HepG2 (cell line): ENCODE data around the gene KTI12. TPM values are rescaled to one million over a fixed set of nuclear protein-coding genes. Genes with fewer than 3 reads are reported as not detected.
"Not testable (repeated sequence)": the region's sequence is repeated elsewhere in the genome, so short reads cannot be mapped to it uniquely, and the experiment has no call there.

Experiments used
- ATAC-seq: fragments of 200-7000 bp; cut with Tn5 transposase; 3 replicates; pipeline ENCODE4 v1.9.1; 2020; ENCODE audit warnings: mild to moderate bottlenecking, moderate library complexity
- BruUV-seq: library from RNA; stranded (reverse); fragments of 400-500 nt; replicated peaks from 2 replicates; lab custom pipeline; 2021; lab: Mats Ljungman, UMichigan
- CTCF ChIA-PET: fragments of 300-600 bp; formaldehyde crosslinking; extraction: SDS; loops from one replicate; lab custom pipeline; 2021; ENCODE audit warnings: low total read pairs, inconsistent platforms, low intra/inter-chr PET ratio; lab: Yijun Ruan, JAX
- POLR2A ChIA-PET: fragments of 350-600 bp; sonication (Branson Sonifier 250); formaldehyde crosslinking; loops from one replicate; lab custom pipeline; 2020; ENCODE audit warnings: antibody characterized with exemption, inconsistent platforms; lab: Yijun Ruan, JAX
- DNase-seq: peaks from one replicate; pipeline ENCODE4 v3.0.0-alpha.2; 2015; ENCODE audit warnings: low spot score
- FAIRE-seq: peaks from 3 replicates; lab custom pipeline; 2011; peaks lifted over from hg19 to GRCh38; lab: Jason Lieb, UNC
- H2AFZ ChIP-seq: one replicate; pipeline ENCODE4 v1.6.1; 2011; ENCODE audit warnings: low read length, inconsistent platforms
- H3K27ac ChIP-seq: fragments of 300-600 bp; 3 replicates; pipeline ENCODE4 v1.8.0; 2011; ENCODE audit warnings: mixed run types, mild to moderate bottlenecking, mixed read lengths, low read length, inconsistent platforms; ENCODE audit not compliant: insufficient read depth; ENCODE audit errors: extremely low read length
- H3K27me3 ChIP-seq, 2 experiments: fragments of 200-600 bp in 1 of 2; 2 replicates in 1 of 2; 3 replicates in 1 of 2; pipeline versions ENCODE4 v1.6.0 to v1.8.0; 2011; ENCODE audit warnings: low read length in 2 of 2, mild to moderate bottlenecking in 2 of 2, moderate library complexity in 2 of 2, inconsistent platforms in 1 of 2; ENCODE audit not compliant: insufficient read depth in 2 of 2, control insufficient read depth in 1 of 2
- H3K36me3 ChIP-seq, 2 experiments: fragments of 200-600 bp in 1 of 2; replicated peaks in 1 of 2; 2 replicates in 1 of 2; 3 replicates in 1 of 2; pipeline versions ENCODE4 v1.5.1 to v1.8.0; 2011; ENCODE audit warnings: low read length in 2 of 2, inconsistent platforms in 1 of 2; ENCODE audit not compliant: insufficient read depth in 2 of 2, control insufficient read depth in 1 of 2
- H3K4me1 ChIP-seq: 2 replicates; pipeline ENCODE4 v1.5.1; 2012; ENCODE audit warnings: low read length, inconsistent platforms; ENCODE audit not compliant: insufficient read depth
- H3K4me2 ChIP-seq: 2 replicates; pipeline ENCODE4 v1.6.0; 2011; ENCODE audit warnings: low read depth, low read length, inconsistent platforms
- H3K4me3 ChIP-seq, 3 experiments: fragments of 200-600 bp in 1 of 3; sonication (generic), shearing (Covaris generic) in 1 of 3; replicated peaks in 1 of 3; 2 replicates each; pipeline ENCODE4 v1.5.1; 2011 to 2016; ENCODE audit warnings: low read length in 3 of 3, inconsistent platforms in 2 of 3, low read depth in 2 of 3, mild to moderate bottlenecking in 2 of 3, control low read depth in 1 of 3, mixed read lengths in 1 of 3; ENCODE audit not compliant: insufficient read depth in 1 of 3
- H3K79me2 ChIP-seq: one replicate; pipeline ENCODE4 v1.6.1; 2011; ENCODE audit warnings: low read length, inconsistent platforms; ENCODE audit not compliant: insufficient read depth
- H3K9ac ChIP-seq: 2 replicates; pipeline ENCODE4 v1.6.0; 2011; ENCODE audit warnings: mild to moderate bottlenecking, low read depth, low read length, inconsistent platforms; ENCODE audit not compliant: insufficient read depth
- H3K9me3 ChIP-seq: 2 replicates; pipeline ENCODE4 v1.5.1; 2012; ENCODE audit warnings: mild to moderate bottlenecking, low read length
- H4K20me1 ChIP-seq: 2 replicates; pipeline ENCODE4 v1.6.0; 2011; ENCODE audit warnings: inconsistent platforms, mild to moderate bottlenecking, low read length, moderate library complexity; ENCODE audit not compliant: insufficient read depth
- JDP2 ChIP-seq: sonication (generic); formaldehyde crosslinking; IDR thresholded peaks from 2 replicates; pipeline ENCODE4 v1.8.1; 2022; ENCODE audit warnings: missing genetic modification reagents, borderline replicate concordance
- LBX2 ChIP-seq: sonication (generic); formaldehyde crosslinking; IDR thresholded peaks from 2 replicates; pipeline ENCODE4 v1.5.0; 2020; ENCODE audit warnings: missing genetic modification reagents, mild to moderate bottlenecking, borderline replicate concordance
- MAFK ChIP-seq, 2 experiments: IDR thresholded peaks in 1 of 2; conservative IDR thresholded peaks in 1 of 2; 2 replicates each; pipeline ENCODE4 v1.6.1; 2011; ENCODE audit warnings: improper control_type of control experiment in 2 of 2, low read length in 2 of 2
- MEIS2 ChIP-seq: sonication (generic); formaldehyde crosslinking; IDR thresholded peaks from 2 replicates; pipeline ENCODE4 v1.9.0; 2021; ENCODE audit warnings: mild to moderate bottlenecking, missing genetic modification reagents
- RBFOX2 ChIP-seq: fragments of 200-400 bp; formaldehyde crosslinking; IDR thresholded peaks from 2 replicates; pipeline ENCODE4 v1.6.1; 2017; ENCODE audit warnings: low read depth, mild to moderate bottlenecking, low read length
- RBM39 ChIP-seq: fragments of 200-400 bp; formaldehyde crosslinking; IDR thresholded peaks from one replicate; pipeline ENCODE4 v1.6.1; 2018; ENCODE audit warnings: antibody characterized with exemption, mild to moderate bottlenecking, low read depth, low read length; ENCODE audit not compliant: poor library complexity, severe bottlenecking
- SIN3A ChIP-seq: IDR thresholded peaks from 2 replicates; pipeline ENCODE4 v1.6.1; 2011; ENCODE audit warnings: low read depth, mild to moderate bottlenecking, control low read depth, low read length, borderline replicate concordance
- ZNF121 ChIP-seq: sonication (generic); formaldehyde crosslinking; IDR thresholded peaks from 2 replicates; pipeline ENCODE4 v1.5.0; 2020; ENCODE audit warnings: mild to moderate bottlenecking, missing genetic modification reagents
- ZNF136 ChIP-seq: sonication (generic); formaldehyde crosslinking; IDR thresholded peaks from 2 replicates; pipeline ENCODE4 v1.8.1; 2022; ENCODE audit warnings: low read depth, mild to moderate bottlenecking, moderate library complexity, missing genetic modification reagents
- ZNF143 ChIP-seq: sonication (generic); formaldehyde crosslinking; IDR thresholded peaks from 2 replicates; pipeline ENCODE4 v1.4.0; 2020; ENCODE audit warnings: missing genetic modification reagents
- ZNF451 ChIP-seq: sonication (generic); formaldehyde crosslinking; IDR thresholded peaks from 2 replicates; pipeline ENCODE4 v1.5.0; 2020; ENCODE audit warnings: mild to moderate bottlenecking, missing genetic modification reagents
- ZNF484 ChIP-seq: sonication (generic); formaldehyde crosslinking; IDR thresholded peaks from 2 replicates; pipeline ENCODE4 v1.5.1; 2020; ENCODE audit warnings: mild to moderate bottlenecking, low read depth, missing genetic modification reagents, borderline replicate concordance
- WGBS: methylation state at CpG from one replicate; pipeline ENCODE4 v1.1.6; 2017; ENCODE audit warnings: low lambda C conversion rate; 5-methylcytosine and 5-hydroxymethylcytosine counted together
- in situ Hi-C: cut with HindIII; loops from 2 replicates; pipeline ENCODE4 v1.10.0; 2017; ENCODE audit warnings: low pct_unique_long_range_greater_than_20kb; ENCODE audit not compliant: extremely low pct_ligation_motif_present
- intact Hi-C: fragments of 100-400 bp; cut with micrococcal nuclease; formaldehyde crosslinking; loops from one replicate; pipeline ENCODE4 v1.10.0; 2022; ENCODE audit not compliant: unreplicated experiment
- polyA plus RNA-seq, 8 experiments: library from polyadenylated mRNA; depleted of rRNA in 3 of 8; stranded (reverse) in 7 of 8; unstranded in 1 of 8; fragments of >200 nt; fragmentation: Illumina TruSeq in 4 of 8; extraction: Trizol in 4 of 8; gene quantifications; 2 replicates each; pipeline versions ENCODE4 v1.2.1 to v1.2.3, GENCODE V29; 2011 to 2016; ENCODE audit warnings: low read depth in 4 of 8, missing spikeins in 1 of 8, mixed read lengths in 1 of 8; ENCODE audit not compliant: insufficient read depth in 1 of 8
- total RNA-seq, 5 experiments: library from RNA; depleted of rRNA; stranded (reverse); fragments of >200 nt; fragmentation: Illumina TruSeq; extraction: Trizol; gene quantifications; 2 replicates each; pipeline ENCODE4 v1.2.3, GENCODE V29; 2016; ENCODE audit warnings: low read depth in 1 of 5

The KTI12 gene
- total and polyA plus RNA-seq, 2 of the 13 experiments (the other 11 are each of a cell fraction or from before 2014, with no cell fraction given): 7.4 to 10.2 TPM

GRCh38 chr1:52045666-52046195 lies 12.1 kb upstream of the KTI12 start:
- 93% methylated on average over 4 of the region's 4 CpGs for WGBS
- CTCF ChIA-PET: not testable (repeated sequence)

GRCh38 chr1:52045236-52045635 lies 11.6 kb upstream of the KTI12 start:
- 97% methylated on average over 2 of the region's 2 CpGs for WGBS
- in situ Hi-C loops (no loop called here), intact Hi-C loops (no loop called here)
- FAIRE-seq (no peak), DNase-seq (no peak), ATAC-seq (no peak)
- ChIA-PET POLR2A (interaction anchor here (2.3 kb wide), 1 partner anchor 11 kb away, joined by 12 read pairs; the partner anchor contains the start of genes BTF3L4 and TXNDC12), CTCF (no interaction called here)
- no peak overlapping the region for H3K4me2 ChIP-seq
- H3K36me3 ChIP-seq: peaks cover 4 to 17% of the 10 kb centered on the region in 2 experiments
- H3K4me1 ChIP-seq: peaks cover 5% of the 10 kb centered on the region; the same call in 1 of the 2 replicates
- H4K20me1 ChIP-seq: no peaks in the 10 kb centered on the region
- H3K79me2 ChIP-seq: peaks cover 27% of the 10 kb centered on the region
- H3K4me3 ChIP-seq: no peak overlapping the region
- H3K9ac ChIP-seq: no peak overlapping the region
- TF ChIP-seq RBM39: no peak
- no peak for TF ChIP-seq ZNF484 (CRISPR knock-in tag)
- TF ChIP-seq ZNF136 (CRISPR knock-in tag): no peak
- TF ChIP-seq SIN3A: no peak
- no peak for TF ChIP-seq LBX2 (CRISPR knock-in tag)
- TF ChIP-seq MEIS2 (CRISPR knock-in tag): no peak
- TF ChIP-seq RBFOX2: no peak
- TF ChIP-seq ZNF451 (CRISPR knock-in tag): no peak
- no peak for TF ChIP-seq ZNF143 (CRISPR knock-in tag)
- no peak for TF ChIP-seq JDP2
- H3K27me3 ChIP-seq: no peaks in the 10 kb centered on the region
- no peaks in the 10 kb centered on the region for H3K9me3 ChIP-seq
- BruUV-seq: no TSS peak
- H3K27ac ChIP-seq: no peak overlapping the region
- H2AFZ ChIP-seq: no peak overlapping the region

More at GRCh38 chr1:52045666-52046195, 12.1 kb upstream of the KTI12 start:
- H3K27ac ChIP-seq, in situ Hi-C loops, H3K9me3 ChIP-seq, H3K27me3 ChIP-seq, intact Hi-C loops, DNase-seq, H3K9ac ChIP-seq, BruUV-seq, H3K4me2 ChIP-seq, H2AFZ ChIP-seq, FAIRE-seq, H4K20me1 ChIP-seq, H3K4me3 ChIP-seq, H3K4me1 ChIP-seq, ATAC-seq: not testable (repeated sequence)
- peaks cover 4 to 13% of the 10 kb centered on the region in 2 experiments for H3K36me3 ChIP-seq
- peaks cover 27% of the 10 kb centered on the region for H3K79me2 ChIP-seq
- POLR2A ChIA-PET: interaction anchor here (2.3 kb wide), 1 partner anchor 10 kb away, joined by 12 read pairs; the partner anchor contains the start of genes BTF3L4 and TXNDC12
- TF ChIP-seq MAFK (conservative IDR thresholded peaks at IDR 0.05 in 1 of 2, IDR thresholded peaks at IDR 0.05 in 1 of 2; ENCODE audit: low read length in 2 of 2) (peak; percentile 13 to 48; a peak in 2 of 4 replicates), ZNF121 (CRISPR knock-in tag) (peak; percentile 54; the same call in 1 of the 2 replicates)
